Sigmoid colon (tissue), 7 donors: ENCODE measurements around the gene ZFHX2. TPM values are rescaled to one million over a fixed set of nuclear protein-coding genes. Genes with fewer than 3 reads are reported as not detected.

ENCODE experiments used
- DNase-seq: peaks from one replicate; pipeline ENCODE4 v3.0.0-alpha.2; 2019
- H3K27ac ChIP-seq, 4 donors: fragments of 200-600 bp; sonication (generic); one replicate each; pipeline ENCODE4 v1.5.1; 2016 to 2019; ENCODE audit warnings: mild to moderate bottlenecking in 1 of 4
- H3K27me3 ChIP-seq, 3 donors: fragments of 200-600 bp; sonication (generic); one replicate each; pipeline ENCODE4 v1.5.1; 2019; ENCODE audit warnings: mild to moderate bottlenecking in 1 of 3
- H3K36me3 ChIP-seq, 4 donors: fragments of 200-600 bp; sonication (generic); one replicate each; pipeline ENCODE4 v1.5.1; 2016 to 2019
- H3K4me1 ChIP-seq, 4 donors: fragments of 200-600 bp; sonication (generic); one replicate each; pipeline ENCODE4 v1.5.1; 2017 to 2019
- H3K4me3 ChIP-seq, 4 donors: fragments of 200-600 bp; sonication (generic); one replicate each; pipeline ENCODE4 v1.5.1; 2017 to 2019; ENCODE audit warnings: mild to moderate bottlenecking in 2 of 4, moderate library complexity in 1 of 4
- H3K9me3 ChIP-seq, 4 donors: fragments of 200-600 bp in 3 of 4; sonication (generic) in 3 of 4; one replicate each; pipeline versions ENCODE4 v1.5.1 to v1.6.1; 2013 to 2019
- CTCF ChIP-seq, 4 experiments: fragments of 450-650 bp in 3 of 4; fragments of 200-600 bp in 1 of 4; IDR thresholded peaks; one replicate each; pipeline ENCODE4 v1.5.1; 2016 to 2019; ENCODE audit warnings: antibody characterized with exemption in 4 of 4, mild to moderate bottlenecking in 3 of 4, moderate library complexity in 2 of 4
- EP300 ChIP-seq, 4 donors: sonication (generic); formaldehyde crosslinking; IDR thresholded peaks; one replicate each; pipeline ENCODE4 v1.6.1; 2017; ENCODE audit warnings: antibody characterized with exemption in 4 of 4
- POLR2A ChIP-seq, 2 donors: fragments of 450-650 bp; IDR thresholded peaks; one replicate each; pipeline ENCODE4 v1.6.1; 2016; ENCODE audit warnings: antibody characterized with exemption in 2 of 2, mild to moderate bottlenecking in 2 of 2, moderate library complexity in 2 of 2
- POLR2AphosphoS5 ChIP-seq, 4 donors: sonication (generic); formaldehyde crosslinking; IDR thresholded peaks; one replicate each; pipeline ENCODE4 v1.6.1; 2017; ENCODE audit warnings: antibody characterized with exemption in 4 of 4
- WGBS, 2 donors: extraction: QIAGEN DNeasy Blood & Tissue Kit; methylation state at CpG; one replicate each; pipeline ENCODE4 v1.1.7; 2013; 5-methylcytosine and 5-hydroxymethylcytosine counted together
- intact Hi-C: fragments of 100-400 bp; cut with DNase I; formaldehyde crosslinking; loops from one replicate; pipeline ENCODE4 v1.15.1; 2023
- polyA plus RNA-seq, 3 donors: library from polyadenylated mRNA; stranded (reverse); fragments of 200-250 nt; gene quantifications; one replicate each; pipeline ENCODE4 v1.2.3, GENCODE V29; 2013
- total RNA-seq, 4 donors: library from RNA; depleted of rRNA; stranded (reverse); fragments of >200 nt; gene quantifications; one replicate each; pipeline ENCODE4 v1.1.0, GENCODE V29; 2016
- donor health status: healthy with polysubstance abuse.
- donor health status: Bipolar disorder and iron deficiency.
- donor health status: healthy.

The ZFHX2 gene
- total and polyA plus RNA-seq, 7 donors, result under 0.01 to 1.9 (median 0.56) TPM; not detected in 1

- WGBS, 2 donors, result 85 to 91% methylated on average over 14 of the region's 14 CpGs
- Histone ChIP-seq H3K27ac (no peak overlapping the region), H3K36me3 (peaks cover 0 to 15% (median 3%) of the 10 kb centered on the region in 4 donors), H3K4me1 (peaks cover 0 to 19% (median 10%) of the 10 kb centered on the region in 4 donors), H3K9me3 (no peaks in the 10 kb centered on the region), H3K4me3 (no peak overlapping the region), H3K27me3 (no peaks in the 10 kb centered on the region)
- intact Hi-C loops, result no loop called here
- DNase-seq, result peak; percentile 62
- TF ChIP-seq CTCF (IDR thresholded peaks at IDR 0.05), result no peak
- no peak for TF ChIP-seq EP300 (IDR thresholded peaks at IDR 0.05)
- peak in 1 of 4 donors; percentile 15 for TF ChIP-seq POLR2AphosphoS5 (IDR thresholded peaks at IDR 0.05)
- TF ChIP-seq POLR2A (IDR thresholded peaks at IDR 0.05), result no peak
Measured at GRCh38 chr14:23563473-23564180, 12.1 kb upstream of the ZFHX2 start.

- WGBS, 2 donors, result 98 to 100% methylated on average over 2 of the region's 2 CpGs
- H3K27ac ChIP-seq, result no peak overlapping the region
- H3K36me3 ChIP-seq, result peaks cover 0 to 20% (median 3%) of the 10 kb centered on the region in 4 donors
- H3K9me3 ChIP-seq, result no peaks in the 10 kb centered on the region
- TF ChIP-seq POLR2AphosphoS5 (IDR thresholded peaks at IDR 0.05), result peak in 1 of 4 donors; percentile 13
- peak; percentile 76 to 96 (median 90) for TF ChIP-seq CTCF (IDR thresholded peaks at IDR 0.05)
- TF ChIP-seq POLR2A (IDR thresholded peaks at IDR 0.05), result no peak
- H3K27me3 ChIP-seq, result no peaks in the 10 kb centered on the region
- DNase-seq, result peak; percentile 74
- intact Hi-C loops, result loop anchor here (1.0 kb wide), 1 partner anchor 85 kb away; no protein-coding TSS in a partner anchor
- peaks cover 0 to 21% (median 13%) of the 10 kb centered on the region in 4 donors for H3K4me1 ChIP-seq
- no peak overlapping the region for H3K4me3 ChIP-seq
Measured at GRCh38 chr14:23562822-23563472, 11.4 kb upstream of the ZFHX2 start.

- no peak for TF ChIP-seq EP300 (IDR thresholded peaks at IDR 0.05)
- TF ChIP-seq POLR2AphosphoS5 (IDR thresholded peaks at IDR 0.05), result peak in 1 of 4 donors; percentile 10
- TF ChIP-seq POLR2A (IDR thresholded peaks at IDR 0.05), result no peak
- no peak for TF ChIP-seq CTCF (IDR thresholded peaks at IDR 0.05)
- 78 to 81% methylated on average over 15 of the region's 15 CpGs for WGBS, 2 donors
- DNase-seq, result peak; percentile 85
- no peak overlapping the region for H3K4me3 ChIP-seq
- H3K27me3 ChIP-seq, result no peaks in the 10 kb centered on the region
- peaks cover 0 to 20% (median 3%) of the 10 kb centered on the region in 4 donors for H3K36me3 ChIP-seq
- H3K9me3 ChIP-seq, result no peaks in the 10 kb centered on the region
- intact Hi-C loops, result loop anchor here (1.0 kb wide), 1 partner anchor 84 kb away; no protein-coding TSS in a partner anchor
- H3K4me1 ChIP-seq, result peaks cover 0 to 22% (median 18%) of the 10 kb centered on the region in 4 donors
- H3K27ac ChIP-seq, result no peak overlapping the region
Measured at GRCh38 chr14:23561873-23562821, 10.6 kb upstream of the ZFHX2 start.

GRCh38 chr14:23561259-23561658, 9.7 kb upstream of the ZFHX2 start:
- Histone ChIP-seq H3K27me3 (no peaks in the 10 kb centered on the region), H3K9me3 (no peaks in the 10 kb centered on the region), H3K4me1 (peaks cover 0 to 21% (median 19%) of the 10 kb centered on the region in 4 donors), H3K36me3 (peaks cover 0 to 20% (median 3%) of the 10 kb centered on the region in 4 donors), H3K27ac (no peak overlapping the region), H3K4me3 (no peak overlapping the region)
- no peak for TF ChIP-seq CTCF (IDR thresholded peaks at IDR 0.05)
- no peak for TF ChIP-seq POLR2AphosphoS5 (IDR thresholded peaks at IDR 0.05)
- no peak for TF ChIP-seq EP300 (IDR thresholded peaks at IDR 0.05)
- TF ChIP-seq POLR2A (IDR thresholded peaks at IDR 0.05), result no peak
- DNase-seq, result peak; percentile 40
- 90 to 98% methylated on average over 2 of the region's 2 CpGs for WGBS, 2 donors
- intact Hi-C loops, result no loop called here
